Vagina (tissue), 2 donors: ENCODE data around the gene CD48. TPM values are rescaled to one million over a fixed set of nuclear protein-coding genes. Genes with fewer than 3 reads are reported as not detected.
A peak's percentile ranks its signal among the peaks of the same experiment; 100 is the strongest.
"Not testable (repeated sequence)": the region's sequence is repeated elsewhere in the genome, so short reads cannot be mapped to it uniquely, and the experiment has no call there.

Experiments
- DNase-seq, 2 donors: peaks; one replicate each; pipeline ENCODE4 v3.0.0-alpha.2; 2017; ENCODE audit errors: extremely low spot score in 2 of 2
- H3K27ac ChIP-seq: fragments of 200-600 bp; sonication (generic); one replicate; pipeline ENCODE4 v1.5.1; 2019
- H3K27me3 ChIP-seq: fragments of 200-600 bp; sonication (generic); one replicate; pipeline ENCODE4 v1.5.1; 2019
- H3K36me3 ChIP-seq, 2 donors: fragments of 200-600 bp; sonication (generic); one replicate each; pipeline ENCODE4 v1.5.1; 2017 to 2019
- H3K4me1 ChIP-seq: fragments of 200-600 bp; sonication (generic); one replicate; pipeline ENCODE4 v1.5.1; 2019
- H3K4me3 ChIP-seq, 2 donors: fragments of 200-600 bp; sonication (generic); 1 replicate in 1 of 2; 2 replicates in 1 of 2; pipeline ENCODE4 v1.5.1; 2016 to 2019
- H3K9me3 ChIP-seq: fragments of 200-600 bp; sonication (generic); one replicate; pipeline ENCODE4 v1.5.1; 2019
- POLR2A ChIP-seq, 2 donors: fragments of 450-650 bp; IDR thresholded peaks; one replicate each; pipeline ENCODE4 v1.6.1; 2017; ENCODE audit warnings: antibody characterized with exemption in 2 of 2, mild to moderate bottlenecking in 2 of 2, moderate library complexity in 2 of 2
- POLR2AphosphoS5 ChIP-seq, 2 donors: sonication (generic); formaldehyde crosslinking; IDR thresholded peaks; one replicate each; pipeline ENCODE4 v1.9.0; 2017; ENCODE audit warnings: antibody characterized with exemption in 2 of 2, mild to moderate bottlenecking in 2 of 2, low read depth in 1 of 2; ENCODE audit not compliant: insufficient read depth in 1 of 2
- intact Hi-C: fragments of 100-400 bp; cut with DNase I; formaldehyde crosslinking; loops from one replicate; pipeline ENCODE4 v1.15.1; 2023
- total RNA-seq: library from RNA; depleted of rRNA; stranded (reverse); fragments of >200 nt; gene quantifications from one replicate; pipeline ENCODE4 v1.2.3, GENCODE V29; 2016
- TF ChIP-seq, protein P1 (sequence below), 3 experiments: fragments of 450-650 bp in 2 of 3; fragments of 200-600 bp in 1 of 3; sonication (generic) in 1 of 3; IDR thresholded peaks; one replicate each; pipeline ENCODE4 v1.5.1; 2017 to 2019; ENCODE audit warnings: antibody characterized with exemption in 3 of 3, mild to moderate bottlenecking in 2 of 3, moderate library complexity in 2 of 3

Gene CD48
- total RNA-seq, 1 donor from 2014 or later: 4.7 TPM

GRCh38 chr1:160658162-160658813, 53.3 kb downstream of the CD48 start:
- Histone ChIP-seq H3K36me3 (no peaks in the 10 kb centered on the region), H3K27me3 (no peaks in the 10 kb centered on the region), H3K27ac (no peak overlapping the region), H3K4me3 (no peak overlapping the region), H3K4me1 (no peaks in the 10 kb centered on the region), H3K9me3 (no peaks in the 10 kb centered on the region)
- no peak for DNase-seq
- TF ChIP-seq, protein P1, sequence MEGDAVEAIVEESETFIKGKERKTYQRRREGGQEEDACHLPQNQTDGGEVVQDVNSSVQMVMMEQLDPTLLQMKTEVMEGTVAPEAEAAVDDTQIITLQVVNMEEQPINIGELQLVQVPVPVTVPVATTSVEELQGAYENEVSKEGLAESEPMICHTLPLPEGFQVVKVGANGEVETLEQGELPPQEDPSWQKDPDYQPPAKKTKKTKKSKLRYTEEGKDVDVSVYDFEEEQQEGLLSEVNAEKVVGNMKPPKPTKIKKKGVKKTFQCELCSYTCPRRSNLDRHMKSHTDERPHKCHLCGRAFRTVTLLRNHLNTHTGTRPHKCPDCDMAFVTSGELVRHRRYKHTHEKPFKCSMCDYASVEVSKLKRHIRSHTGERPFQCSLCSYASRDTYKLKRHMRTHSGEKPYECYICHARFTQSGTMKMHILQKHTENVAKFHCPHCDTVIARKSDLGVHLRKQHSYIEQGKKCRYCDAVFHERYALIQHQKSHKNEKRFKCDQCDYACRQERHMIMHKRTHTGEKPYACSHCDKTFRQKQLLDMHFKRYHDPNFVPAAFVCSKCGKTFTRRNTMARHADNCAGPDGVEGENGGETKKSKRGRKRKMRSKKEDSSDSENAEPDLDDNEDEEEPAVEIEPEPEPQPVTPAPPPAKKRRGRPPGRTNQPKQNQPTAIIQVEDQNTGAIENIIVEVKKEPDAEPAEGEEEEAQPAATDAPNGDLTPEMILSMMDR (IDR thresholded peaks at IDR 0.05): no peak
- TF ChIP-seq POLR2A (IDR thresholded peaks at IDR 0.05): no peak
- no peak for TF ChIP-seq POLR2AphosphoS5 (IDR thresholded peaks at IDR 0.05; ENCODE audit: insufficient read depth in 1 of 2, low read depth in 1 of 2)
- intact Hi-C loops: no loop called here

DNA sequence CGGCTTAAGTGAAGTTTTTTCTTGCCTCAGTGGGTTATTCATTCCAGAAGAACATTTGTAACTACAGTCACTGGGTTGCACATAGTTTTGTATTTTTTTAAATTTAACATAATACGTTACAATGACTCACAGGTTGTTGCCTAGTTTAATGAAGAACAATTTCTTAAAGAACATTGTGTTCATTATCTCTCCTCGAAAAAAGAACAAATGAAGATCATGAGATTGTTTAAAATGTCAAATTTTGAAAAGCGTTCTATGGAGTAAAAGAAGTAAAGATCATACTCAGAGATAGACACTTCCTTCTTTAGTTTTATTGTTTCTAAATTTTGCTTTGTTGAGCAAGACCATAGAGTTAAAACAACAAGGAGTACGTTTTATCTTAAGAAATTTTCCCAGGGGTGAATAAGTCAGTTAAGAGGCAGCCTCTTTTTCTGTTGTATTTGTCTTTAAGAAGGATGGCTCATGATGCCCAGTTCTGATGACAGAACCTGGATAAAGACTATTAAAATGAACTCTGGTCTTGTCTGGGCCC, 54.3 kb downstream of the CD48 start:
- Histone ChIP-seq H3K4me3 (no peak overlapping the region), H3K4me1 (no peaks in the 10 kb centered on the region), H3K36me3 (no peaks in the 10 kb centered on the region), H3K27ac (no peak overlapping the region), H3K27me3 (no peaks in the 10 kb centered on the region), H3K9me3 (no peaks in the 10 kb centered on the region)
- intact Hi-C loops: no loop called here
- DNase-seq: no peak
- TF ChIP-seq POLR2A (IDR thresholded peaks at IDR 0.05) (no peak), POLR2AphosphoS5 (IDR thresholded peaks at IDR 0.05; ENCODE audit: insufficient read depth in 1 of 2, low read depth in 1 of 2) (no peak)
- TF ChIP-seq, protein P1 (IDR thresholded peaks at IDR 0.05): no peak

DNA sequence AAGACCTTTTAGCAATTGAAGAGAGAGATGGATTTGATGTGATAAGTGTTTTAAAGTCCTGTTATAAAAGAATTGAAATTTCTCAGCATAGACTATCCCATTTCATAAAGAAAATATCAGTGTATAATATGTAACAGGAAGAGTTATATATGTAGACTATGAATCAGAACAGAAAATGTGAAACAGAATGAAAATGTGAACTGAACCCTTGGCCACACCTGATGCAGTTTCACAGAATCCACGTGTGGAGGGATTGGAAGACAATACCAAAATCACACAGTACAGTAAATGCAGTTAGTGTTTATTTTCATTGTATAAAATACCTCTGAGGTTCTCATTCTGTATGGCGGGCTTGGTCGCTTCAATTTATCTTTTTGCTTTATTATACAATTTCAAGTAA, 54.9 kb downstream of the CD48 start:
- Histone ChIP-seq H3K36me3 (no peaks in the 10 kb centered on the region), H3K27me3 (no peaks in the 10 kb centered on the region), H3K27ac (no peak overlapping the region), H3K4me1 (no peaks in the 10 kb centered on the region), H3K9me3 (no peaks in the 10 kb centered on the region), H3K4me3 (no peak overlapping the region)
- no peak for TF ChIP-seq POLR2AphosphoS5 (IDR thresholded peaks at IDR 0.05; ENCODE audit: insufficient read depth in 1 of 2, low read depth in 1 of 2)
- TF ChIP-seq POLR2A (IDR thresholded peaks at IDR 0.05): no peak
- TF ChIP-seq, protein P1 (IDR thresholded peaks at IDR 0.05): no peak
- intact Hi-C loops: no loop called here
- DNase-seq: no peak

DNA sequence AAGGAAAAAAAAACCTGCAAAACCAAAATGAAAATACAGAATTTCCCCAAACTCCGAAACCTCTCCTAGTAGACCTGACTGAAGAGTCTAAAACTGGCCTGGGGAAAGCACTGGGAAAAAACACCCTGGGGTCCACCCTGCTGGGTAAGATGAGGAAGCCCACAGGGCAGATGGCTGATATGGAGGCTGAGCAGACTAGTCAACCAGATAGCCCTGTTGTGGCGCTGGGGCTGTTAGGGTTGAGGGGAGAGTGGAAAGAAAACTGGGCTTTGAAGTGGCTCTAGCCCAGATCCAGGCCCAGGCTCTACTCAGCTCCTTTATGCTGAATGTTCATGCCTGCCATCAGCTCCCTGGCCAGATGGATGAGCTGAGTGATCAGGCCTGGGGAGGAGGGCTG, 58.0 kb downstream of the CD48 start:
- no peaks in the 10 kb centered on the region for H3K27me3 ChIP-seq
- intact Hi-C loops: no loop called here
- H3K9me3 ChIP-seq: no peaks in the 10 kb centered on the region
- TF ChIP-seq, protein P1 (IDR thresholded peaks at IDR 0.05): no peak
- no peak for TF ChIP-seq POLR2AphosphoS5 (IDR thresholded peaks at IDR 0.05; ENCODE audit: insufficient read depth in 1 of 2, low read depth in 1 of 2)
- no peaks in the 10 kb centered on the region for H3K4me1 ChIP-seq
- no peak overlapping the region for H3K27ac ChIP-seq
- no peak overlapping the region for H3K4me3 ChIP-seq
- H3K36me3 ChIP-seq: no peaks in the 10 kb centered on the region
- DNase-seq: peak in 1 of 2 donors; percentile 52

DNA sequence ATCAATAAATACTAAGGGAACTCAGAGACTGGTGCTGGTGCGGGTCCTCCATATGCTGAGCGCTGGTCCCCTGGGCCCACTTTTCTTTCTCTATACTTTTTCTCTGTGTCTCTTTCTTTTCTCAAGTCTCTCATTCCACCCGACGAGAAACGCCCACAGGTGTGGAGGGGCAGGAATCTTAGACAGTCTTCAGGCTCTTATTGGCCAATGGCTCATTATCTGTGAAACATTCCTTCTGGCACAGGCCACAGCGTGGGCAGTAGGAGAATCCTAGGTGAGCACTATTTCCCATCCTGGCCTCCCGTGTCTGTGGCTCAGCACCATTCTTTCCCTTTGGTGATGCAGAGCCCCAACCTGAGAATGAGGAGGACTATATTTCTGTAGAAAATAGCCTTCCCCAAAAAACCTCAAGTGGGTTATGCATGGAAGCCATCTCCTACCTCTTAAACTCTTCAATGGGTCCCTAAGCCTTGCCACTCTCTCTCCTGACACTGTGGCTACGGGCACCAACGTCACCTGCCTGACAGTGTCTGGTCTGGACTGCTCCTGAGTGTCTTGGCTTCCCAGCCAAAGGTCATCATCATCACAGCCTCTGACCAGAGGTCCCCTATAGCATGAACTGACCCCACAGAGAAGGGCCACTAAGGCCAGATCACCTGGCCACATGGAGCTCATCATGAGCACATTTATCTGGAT, 58.5 kb downstream of the CD48 start:
- Histone ChIP-seq H3K36me3 (no peaks in the 10 kb centered on the region), H3K27ac (no peak overlapping the region), H3K4me1 (no peaks in the 10 kb centered on the region), H3K27me3 (no peaks in the 10 kb centered on the region), H3K4me3 (no peak overlapping the region), H3K9me3 (no peaks in the 10 kb centered on the region)
- no peak for TF ChIP-seq POLR2AphosphoS5 (IDR thresholded peaks at IDR 0.05; ENCODE audit: insufficient read depth in 1 of 2, low read depth in 1 of 2)
- no peak for TF ChIP-seq POLR2A (IDR thresholded peaks at IDR 0.05)
- TF ChIP-seq, protein P1 (IDR thresholded peaks at IDR 0.05): no peak
- intact Hi-C loops: no loop called here
- DNase-seq: no peak

DNA sequence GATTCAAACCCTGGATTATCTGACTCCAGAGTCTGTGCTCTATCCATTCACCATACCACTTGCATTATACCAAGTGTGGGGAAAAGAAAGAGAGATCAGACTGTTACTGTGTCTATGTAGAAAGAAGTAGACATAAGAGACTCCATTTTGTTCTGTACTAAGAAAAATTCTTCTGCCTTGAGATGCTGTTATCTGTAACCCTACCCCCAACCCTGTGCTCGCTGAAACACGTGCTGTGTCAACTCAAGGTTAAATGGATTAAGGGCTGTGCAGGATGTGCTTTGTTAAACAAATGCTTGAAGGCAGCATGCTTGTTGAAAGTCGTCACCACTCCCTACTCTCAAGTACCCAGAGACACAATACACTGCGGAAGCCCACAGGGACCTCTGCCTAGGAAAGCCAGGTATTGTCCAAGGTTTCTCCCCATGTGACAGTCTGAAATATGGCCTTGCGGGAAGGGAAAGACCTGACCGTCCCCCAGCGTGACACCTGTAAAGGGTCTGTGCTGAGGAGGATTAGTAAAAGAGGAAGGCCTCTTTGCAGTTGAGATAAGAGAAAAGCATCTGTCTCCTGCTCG, 59.5 kb downstream of the CD48 start:
- H3K4me3 ChIP-seq, intact Hi-C loops, DNase-seq, H3K9me3 ChIP-seq, H3K4me1 ChIP-seq, H3K36me3 ChIP-seq, H3K27me3 ChIP-seq, H3K27ac ChIP-seq: not testable (repeated sequence)
